ENCODE measurements around the gene FBXW5.
A peak's percentile ranks its signal among the peaks of the same experiment; 100 is the strongest.

The FBXW5 gene

DNA sequence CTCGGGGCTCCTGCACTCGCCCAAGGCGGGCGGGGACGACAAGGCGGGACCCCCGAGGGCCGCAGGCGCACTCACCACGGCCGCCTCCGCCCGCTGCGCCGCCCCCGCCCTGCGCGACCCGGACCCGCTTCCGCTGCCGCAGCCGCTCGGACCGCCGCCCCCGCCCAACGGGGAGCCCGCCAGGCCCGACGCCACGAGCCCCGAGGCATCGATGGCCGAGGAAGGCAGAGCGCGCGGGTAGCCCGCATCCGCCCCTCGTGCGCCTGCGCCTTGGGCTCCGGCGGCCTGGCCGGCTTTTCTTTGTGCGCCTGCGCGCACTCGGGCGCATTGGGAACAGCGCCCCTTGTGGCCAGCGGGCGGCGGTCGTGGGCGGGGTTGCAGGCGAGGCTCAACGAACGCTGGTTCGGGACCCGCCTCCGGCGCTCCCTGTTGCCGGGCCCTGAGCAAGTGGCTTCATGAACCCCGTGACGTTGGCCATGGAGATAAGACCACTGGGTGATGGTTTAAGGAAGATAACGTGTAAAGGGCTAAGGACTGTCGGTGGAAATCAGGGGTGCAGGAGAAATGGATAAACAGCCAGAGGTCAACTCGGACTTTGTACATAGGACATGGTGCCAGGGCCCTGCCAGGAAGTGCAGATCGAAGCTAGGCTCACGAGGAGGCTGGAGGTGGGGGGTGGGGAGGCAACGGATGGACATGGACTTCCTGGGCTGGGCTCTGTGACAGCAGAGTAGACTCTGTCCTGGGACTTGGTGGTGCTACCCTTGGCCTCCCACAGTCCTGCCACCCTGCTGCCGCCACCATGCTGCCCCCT, at the start of gene FBXW5, which contains the start of gene C8G:
Gene FBXW5, minus strand, starts transcription at position 220 of the 814 bp plus-strand sequence. CDS start 655 bp downstream, outside the sequence.
Gene C8G, plus strand, starts transcription at position 725 of the 814 bp plus-strand sequence. Its CDS starts 78 bp downstream, at position 803.
- ATAC-seq, result peak; percentile 76 to 83

DNA sequence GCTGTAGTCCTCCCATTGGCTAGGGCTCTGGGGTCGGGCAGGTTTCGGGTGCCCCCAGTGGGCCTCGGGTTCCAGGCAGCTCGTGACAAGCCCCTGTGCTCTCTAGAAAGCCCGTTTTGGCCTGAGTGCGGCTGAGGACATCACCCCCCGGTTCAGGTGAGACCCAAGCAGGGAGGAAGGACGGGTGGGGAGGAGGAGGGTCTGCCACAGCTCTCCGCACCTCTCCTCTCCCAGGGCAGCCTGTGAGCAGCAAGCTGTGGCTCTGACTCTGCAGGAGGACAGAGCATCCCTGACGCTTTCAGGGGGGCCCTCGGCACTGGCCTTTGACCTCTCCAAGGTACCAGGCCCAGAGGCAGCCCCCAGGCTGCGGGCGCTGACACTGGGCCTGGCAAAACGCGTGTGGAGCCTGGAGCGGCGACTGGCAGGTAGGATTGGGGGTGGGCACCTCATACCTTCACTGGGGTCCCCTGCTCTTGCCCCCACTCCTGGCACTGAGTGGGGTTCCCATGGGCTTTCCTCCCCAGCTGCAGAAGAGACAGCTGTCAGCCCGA, 48.4 kb upstream of the FBXW5 start:
- ATAC-seq, result no peak

- peak; percentile 83 to 89 for ATAC-seq
Observed at GRCh38 chr9:136991993-136992818, 47.7 kb upstream of the FBXW5 start, which contains the start of gene PAXX. Gene PAXX, plus strand, starts transcription at chr9:136992422. Its CDS starts 22 bp downstream, at chr9:136992444.

GRCh38 chr9:136990242-136990911, 45.8 kb upstream of the FBXW5 start:
- ATAC-seq, result no peak

DNA sequence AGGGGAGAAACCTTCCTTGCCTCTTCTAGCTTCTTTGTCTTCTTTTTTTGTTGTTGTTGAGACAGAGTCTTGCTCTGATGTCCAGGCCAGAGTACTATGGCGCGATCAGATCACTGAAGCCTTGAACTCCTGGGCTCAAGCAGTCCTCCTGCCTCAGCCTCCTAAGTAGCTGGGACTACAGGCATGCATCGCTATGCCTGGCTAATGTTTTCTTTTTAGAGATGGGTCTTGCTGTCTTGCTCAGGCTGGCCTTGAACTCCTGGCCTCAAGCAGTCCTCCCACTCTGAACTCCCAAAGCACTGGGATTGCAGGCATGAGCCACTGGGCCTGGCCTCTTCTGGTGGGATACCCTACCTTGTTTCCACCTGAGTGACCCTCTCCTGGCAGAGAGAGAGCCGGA, 44.3 kb upstream of the FBXW5 start:
- ATAC-seq, result no peak

- no peak for ATAC-seq
Observed at GRCh38 chr9:136985853-136986252, 41.3 kb upstream of the FBXW5 start.

DNA sequence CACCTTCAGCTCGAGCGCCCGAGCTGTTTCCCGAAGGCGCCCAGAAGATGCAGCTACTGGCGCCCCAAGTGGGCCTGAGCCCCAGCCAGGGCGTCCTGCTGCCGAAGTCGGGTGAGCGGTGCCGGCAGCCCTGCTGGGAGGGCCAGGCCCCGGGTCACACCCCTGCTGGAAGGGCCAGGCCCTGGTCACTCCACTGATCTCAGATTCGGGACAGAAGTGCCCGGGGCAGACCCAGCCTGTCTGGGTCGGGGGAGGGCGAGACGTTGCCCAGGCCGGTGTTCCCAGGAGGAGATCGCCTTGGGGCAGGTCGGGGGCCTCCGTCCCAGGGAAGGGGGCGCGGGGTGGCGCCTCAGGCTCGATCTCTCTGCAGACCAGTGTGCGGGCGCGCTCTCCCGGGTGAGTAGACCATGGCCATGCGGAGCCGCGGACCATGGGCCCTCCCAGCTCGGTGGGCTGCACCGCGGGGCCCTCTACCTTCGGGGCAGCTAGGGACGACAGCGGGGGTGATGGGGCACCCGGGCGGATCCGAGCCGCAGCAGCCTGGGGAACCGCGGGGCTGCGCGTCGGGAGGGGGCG, 40.6 kb upstream of the FBXW5 start:
- ATAC-seq, result no peak

GRCh38 chr9:136984464-136985026, 40.0 kb upstream of the FBXW5 start:
- ATAC-seq, result no peak

DNA sequence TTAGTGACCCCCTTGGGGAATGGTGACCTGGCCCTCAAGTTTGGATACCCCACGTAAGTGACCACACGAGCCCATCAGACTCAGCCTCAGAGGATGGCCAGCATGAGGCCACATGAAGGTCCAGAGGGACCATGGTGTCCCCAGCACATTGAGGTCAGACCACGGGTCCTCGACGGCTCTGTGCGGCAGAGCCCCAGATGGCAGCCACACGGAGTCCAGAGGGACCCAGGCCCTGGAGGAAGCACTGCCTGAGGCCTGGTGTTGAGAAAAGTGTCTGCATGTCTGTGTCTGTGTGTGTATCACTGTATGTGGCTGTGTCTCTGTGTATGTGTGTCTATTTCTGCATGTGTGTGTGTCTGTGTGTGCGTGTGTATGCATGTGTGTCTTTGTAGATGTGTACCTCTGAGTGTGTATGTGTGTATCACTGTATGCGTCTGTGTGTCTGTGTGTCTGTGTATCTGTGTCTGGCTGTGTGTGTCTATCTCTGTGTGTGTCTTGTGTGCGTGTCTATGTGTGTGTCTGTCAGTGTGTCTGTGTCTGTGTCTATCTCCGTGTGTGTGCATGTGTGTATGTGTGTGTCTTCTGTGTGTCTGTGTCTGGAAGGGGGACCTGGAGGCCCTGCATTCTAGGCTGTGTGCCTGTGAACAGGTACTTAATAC, 39.2 kb upstream of the FBXW5 start:
- ATAC-seq, result no peak

DNA sequence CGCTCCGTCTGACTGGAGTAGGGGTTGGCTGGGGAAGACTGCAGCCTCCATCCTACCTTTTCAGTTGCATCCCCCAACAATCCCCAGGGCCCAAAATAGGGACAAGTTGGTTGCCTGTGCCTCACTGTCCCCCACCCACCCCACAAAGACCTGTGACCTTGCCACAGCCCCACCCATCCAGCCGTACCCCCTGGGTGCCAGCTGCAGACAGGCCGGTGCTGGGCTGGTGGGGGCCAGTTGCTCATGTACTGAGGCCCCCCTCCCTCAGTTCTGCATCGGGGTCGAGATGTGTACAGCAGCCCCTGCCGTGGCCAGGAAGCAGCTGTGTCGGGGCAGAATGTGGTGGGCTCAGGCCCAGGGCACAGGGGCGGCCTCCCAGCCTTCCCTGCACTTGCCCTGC, 38.6 kb upstream of the FBXW5 start:
- ATAC-seq, result no peak

GRCh38 chr9:136982232-136983051, 37.9 kb upstream of the FBXW5 start, which contains the start of gene LCNL1:
Gene LCNL1, plus strand, starts transcription at chr9:136982993. Its CDS starts 594 bp downstream, at chr9:136983587.
- ATAC-seq, result no peak

DNA sequence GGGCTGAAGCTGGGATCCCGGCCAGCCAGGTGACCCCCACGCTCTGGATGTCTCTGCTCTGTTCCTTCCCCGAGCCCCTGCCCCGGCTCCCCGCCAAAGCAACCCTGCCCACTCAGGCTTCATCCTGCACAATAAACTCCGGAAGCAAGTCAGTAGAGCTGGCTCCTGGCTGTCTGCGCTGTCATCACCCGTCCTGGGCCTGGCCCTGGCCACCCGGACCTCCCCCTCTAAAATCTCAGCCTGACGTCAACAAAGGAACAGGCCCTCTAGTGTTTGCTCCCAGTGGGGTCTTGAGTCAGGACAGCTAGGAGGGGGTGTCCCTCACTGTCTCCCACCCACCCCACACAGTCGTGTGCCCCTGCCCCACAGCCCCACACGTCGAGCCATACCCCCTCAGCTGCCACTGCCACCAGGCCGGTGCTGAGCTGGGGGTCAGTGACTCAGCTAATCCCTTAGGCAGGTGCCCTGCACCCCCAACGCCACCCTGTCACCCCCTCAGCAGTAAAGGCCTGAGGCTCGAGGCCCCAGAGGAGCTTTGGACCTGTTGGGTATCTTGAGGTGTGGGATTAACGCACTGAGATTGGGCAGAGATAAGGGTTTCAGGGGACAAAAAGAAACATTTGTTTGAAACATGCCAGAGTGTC, 37.2 kb upstream of the FBXW5 start:
- ATAC-seq, result no peak

DNA sequence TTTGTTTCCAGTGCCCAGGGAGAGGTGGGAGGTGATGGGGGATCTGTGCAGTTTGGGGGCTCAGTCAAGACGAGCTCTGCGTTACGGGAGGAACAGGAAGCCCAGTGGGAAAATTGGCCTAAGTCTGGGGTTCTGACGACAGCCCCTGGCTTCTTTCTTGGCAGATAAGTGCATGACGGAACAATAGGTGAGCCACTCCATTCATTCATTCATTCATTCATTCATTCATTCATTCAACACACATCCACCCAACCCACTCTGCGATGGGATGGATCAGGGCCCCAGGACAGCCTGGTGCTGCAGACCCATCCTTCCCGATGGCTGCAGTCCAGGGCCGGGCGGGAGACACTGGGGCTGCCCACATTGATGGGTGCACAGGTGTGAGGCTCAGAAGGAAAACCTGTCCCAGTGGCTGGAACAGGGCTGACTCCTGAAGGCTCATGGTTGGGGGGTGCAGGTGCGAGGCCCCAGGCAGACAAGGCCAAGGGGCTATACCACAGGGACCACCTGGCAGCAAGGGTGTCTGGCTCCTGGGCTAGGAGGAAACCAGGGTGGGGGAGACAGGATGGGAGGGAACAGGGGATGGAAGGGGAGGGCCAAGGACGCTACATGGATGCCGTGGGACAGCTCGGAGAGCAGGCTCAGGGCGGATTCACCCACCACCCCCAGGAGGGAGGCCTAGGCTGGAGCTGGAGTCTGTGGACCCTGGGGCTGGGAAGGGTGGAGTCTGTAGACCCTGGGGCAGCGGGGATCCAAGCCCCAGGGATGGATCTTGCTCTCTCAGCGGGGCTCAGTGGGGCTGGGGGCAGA, 36.3 kb upstream of the FBXW5 start:
- no peak for ATAC-seq

- no peak for ATAC-seq
Observed at GRCh38 chr9:136979769-136980587, 35.4 kb upstream of the FBXW5 start.

DNA sequence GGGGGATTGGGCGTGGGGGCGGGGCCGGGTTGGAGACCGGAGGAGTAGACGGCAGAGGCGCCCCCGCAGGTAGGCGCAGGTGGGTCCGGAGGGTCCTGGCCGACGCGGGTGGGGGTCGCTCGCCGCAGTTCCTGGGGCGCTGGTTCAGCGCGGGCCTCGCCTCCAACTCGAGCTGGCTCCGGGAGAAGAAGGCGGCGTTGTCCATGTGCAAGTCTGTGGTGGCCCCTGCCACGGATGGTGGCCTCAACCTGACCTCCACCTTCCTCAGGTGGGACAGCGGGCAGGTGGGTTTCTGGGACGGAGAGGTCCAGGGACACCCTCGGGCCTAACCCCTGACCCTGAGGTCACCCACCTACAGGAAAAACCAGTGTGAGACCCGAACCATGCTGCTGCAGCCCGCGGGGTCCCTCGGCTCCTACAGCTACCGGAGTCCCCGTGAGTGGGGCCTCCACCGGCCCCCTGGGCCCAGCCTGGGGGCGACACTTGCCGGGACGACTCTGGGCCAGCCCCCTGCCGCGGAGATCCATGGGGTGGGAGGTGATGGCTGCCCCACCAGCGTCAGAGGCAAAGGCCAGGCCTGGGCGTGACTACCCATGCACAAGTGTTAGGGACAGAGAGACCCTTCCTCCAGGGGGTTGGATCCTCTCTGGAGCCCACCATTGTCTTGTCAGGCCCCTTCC, 34.5 kb upstream of the FBXW5 start:
- ATAC-seq, result no peak

GRCh38 chr9:136978073-136978864, 33.7 kb upstream of the FBXW5 start:
- peak in 1 of 2 donors; percentile 14 for ATAC-seq

All from activated CD4-positive, CD25-positive, alpha-beta regulatory T cell treated with anti-CD3 and anti-CD28 coated beads, Interleukin-2, amount 50 U/mL, for 24 hours (primary cell).